Measurements from ENCODE around the gene PAFAH1B1.
"Not testable (repeated sequence)": the region's sequence is repeated elsewhere in the genome, so short reads cannot be mapped to it uniquely, and the experiment has no call there.

The PAFAH1B1 gene

GRCh38 chr17:2594722-2595599, 1.5 kb downstream of the PAFAH1B1 start:
- peak; percentile 4 for DNase-seq (ENCODE audit: low read depth)

- DNase-seq (ENCODE audit: low read depth), result no peak
Observed at GRCh38 chr17:2595716-2596115, 2.3 kb downstream of the PAFAH1B1 start.

- DNase-seq (ENCODE audit: low read depth), result no peak
Observed at GRCh38 chr17:2598166-2598565, 4.7 kb downstream of the PAFAH1B1 start.

DNA sequence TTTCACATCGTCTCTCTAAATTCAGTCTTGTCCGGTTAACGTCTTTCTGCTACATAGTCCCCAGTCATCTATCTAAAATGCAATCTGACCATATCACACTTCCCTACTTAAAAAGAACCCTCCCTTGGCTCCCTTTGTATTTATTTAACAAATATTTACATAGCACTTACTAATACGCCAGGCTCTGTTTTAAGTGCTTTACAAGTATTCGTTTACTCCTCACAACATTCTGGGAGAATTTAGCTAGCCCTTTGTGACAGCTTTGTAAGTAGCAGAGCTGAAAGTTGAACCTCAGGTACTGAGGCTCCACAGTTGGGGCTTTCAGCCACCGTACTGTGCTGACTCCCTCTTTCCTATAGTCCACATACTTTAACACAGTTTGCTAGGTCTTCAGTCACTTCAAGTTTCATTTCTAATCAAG, 9.2 kb downstream of the PAFAH1B1 start:
- DNase-seq (ENCODE audit: low read depth), result no peak

DNA sequence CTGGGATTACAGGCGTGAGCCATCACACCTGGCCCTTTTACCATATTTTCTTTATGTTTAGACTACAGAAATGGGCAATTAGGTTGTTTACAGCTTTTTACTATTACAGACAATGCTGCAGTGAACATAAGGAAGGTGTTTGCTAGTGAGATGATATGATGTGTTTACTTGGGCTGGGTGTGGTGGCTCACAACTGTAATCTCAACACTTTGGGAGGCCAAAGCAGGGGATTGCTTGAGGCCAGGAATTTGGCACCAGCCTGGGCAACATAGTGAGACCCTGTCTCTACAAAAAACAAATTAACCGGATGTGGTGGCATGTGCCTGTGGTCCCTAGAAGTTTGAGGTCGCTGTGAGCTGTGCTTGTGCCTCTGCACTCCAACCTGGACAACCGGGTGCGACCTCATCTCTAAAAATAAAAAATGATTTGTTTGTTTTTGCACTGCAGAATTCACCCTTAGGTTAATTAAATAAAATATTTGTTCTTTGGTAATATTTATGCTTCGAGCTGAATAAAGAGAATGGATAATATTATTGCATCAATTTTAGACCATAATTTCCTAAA, 15.0 kb downstream of the PAFAH1B1 start:
- no peak for DNase-seq (ENCODE audit: low read depth)

GRCh38 chr17:2609091-2609490, 15.6 kb downstream of the PAFAH1B1 start:
- DNase-seq (ENCODE audit: low read depth), result no peak

- DNase-seq (ENCODE audit: low read depth), result no peak
Observed at GRCh38 chr17:2610195-2611175, 17.0 kb downstream of the PAFAH1B1 start.

DNA sequence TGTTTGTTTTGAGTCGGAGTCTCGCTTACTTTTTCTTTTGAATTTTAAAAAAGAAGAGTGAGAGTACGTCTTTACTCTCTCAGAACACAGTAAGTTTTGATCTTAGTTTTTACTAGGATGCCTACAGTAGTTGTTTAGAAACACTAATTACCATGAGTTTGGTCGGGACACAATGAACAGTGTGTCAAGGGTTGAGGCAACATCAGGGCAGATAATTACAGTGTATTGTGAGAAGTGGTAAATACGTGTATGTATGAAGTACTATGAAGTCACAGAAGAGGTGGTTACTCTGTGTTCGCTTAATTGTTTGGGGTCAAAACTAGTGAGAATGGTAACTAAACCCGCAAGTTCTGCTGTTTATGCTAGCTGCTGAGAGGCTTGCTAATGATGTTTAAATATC, 18.2 kb downstream of the PAFAH1B1 start:
- no peak for DNase-seq (ENCODE audit: low read depth)

DNA sequence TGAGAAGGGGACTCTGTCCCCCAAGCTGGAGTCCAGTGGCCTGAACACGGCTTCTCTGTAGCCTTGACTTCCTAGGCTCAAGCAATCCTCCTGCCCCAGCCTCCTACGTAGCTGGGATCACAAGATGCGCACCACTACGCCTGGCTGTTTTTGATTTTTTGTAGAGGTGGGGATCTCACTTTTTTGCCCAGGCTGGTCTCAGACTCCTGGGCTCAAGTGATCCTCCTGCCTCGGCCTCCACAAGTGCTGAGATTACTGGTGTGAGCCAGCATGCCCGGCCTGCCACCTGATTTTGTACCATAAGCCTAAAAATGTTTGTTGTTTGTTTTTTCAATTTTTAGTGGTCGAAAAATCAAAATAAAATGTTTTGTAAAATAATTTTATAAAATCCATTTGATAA, 19.2 kb downstream of the PAFAH1B1 start:
- DNase-seq (ENCODE audit: low read depth), result no peak

DNA sequence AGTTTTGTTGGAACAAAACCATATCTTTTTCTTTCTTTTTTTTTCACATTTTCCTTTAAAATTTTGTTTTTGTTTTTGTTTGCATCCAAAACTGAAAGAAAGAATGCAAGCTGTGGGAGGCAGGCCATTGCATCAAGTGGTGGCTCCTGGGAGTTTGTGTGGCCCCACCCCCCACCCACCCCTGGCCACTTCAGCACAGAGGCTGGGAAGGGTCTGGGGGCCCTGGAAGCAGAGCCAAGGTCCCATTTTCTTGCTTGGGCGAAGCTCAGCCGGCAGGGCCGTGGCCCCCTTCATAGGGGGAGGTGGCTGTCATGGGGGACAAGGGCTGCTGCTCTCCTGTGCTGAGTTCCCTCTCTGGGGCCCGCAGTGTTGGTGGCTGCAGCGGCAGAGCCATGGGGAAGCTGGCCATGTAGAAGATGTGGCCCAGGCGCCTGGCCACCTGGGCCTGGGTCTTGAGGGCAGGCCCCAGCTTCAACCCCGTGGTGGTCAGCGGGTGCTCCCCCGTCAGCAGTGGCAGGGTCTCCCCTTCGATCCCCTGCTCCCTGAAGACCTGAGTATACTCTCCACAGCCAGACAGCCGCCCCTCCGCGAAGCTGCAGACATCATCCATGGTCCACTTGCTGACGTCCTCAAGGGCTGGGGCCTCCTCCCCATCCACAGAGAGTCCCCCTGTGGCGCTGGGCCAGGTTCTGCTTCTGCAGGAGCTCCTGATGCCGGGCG, 19.8 kb downstream of the PAFAH1B1 start:
- DNase-seq (ENCODE audit: low read depth), result no peak

GRCh38 chr17:2615882-2616281, 22.4 kb downstream of the PAFAH1B1 start:
- DNase-seq (ENCODE audit: low read depth), result no peak

GRCh38 chr17:2621241-2621640, 27.8 kb downstream of the PAFAH1B1 start:
- no peak for DNase-seq (ENCODE audit: low read depth)

GRCh38 chr17:2621951-2622405, 28.5 kb downstream of the PAFAH1B1 start:
- DNase-seq (ENCODE audit: low read depth), result not testable (repeated sequence)

GRCh38 chr17:2622721-2623301, 29.4 kb downstream of the PAFAH1B1 start:
- not testable (repeated sequence) for DNase-seq (ENCODE audit: low read depth)

- no peak for DNase-seq (ENCODE audit: low read depth)
Observed at GRCh38 chr17:2624292-2624731, 30.9 kb downstream of the PAFAH1B1 start.

GRCh38 chr17:2626626-2627219, 33.3 kb downstream of the PAFAH1B1 start:
- not testable (repeated sequence) for DNase-seq (ENCODE audit: low read depth)

- not testable (repeated sequence) for DNase-seq (ENCODE audit: low read depth)
Observed at GRCh38 chr17:2628922-2629321, 35.5 kb downstream of the PAFAH1B1 start.

- no peak for DNase-seq (ENCODE audit: low read depth)
Observed at GRCh38 chr17:2631211-2631610, 37.8 kb downstream of the PAFAH1B1 start.

- DNase-seq (ENCODE audit: low read depth), result no peak
Observed at GRCh38 chr17:2634361-2634960, 41.0 kb downstream of the PAFAH1B1 start.

DNA sequence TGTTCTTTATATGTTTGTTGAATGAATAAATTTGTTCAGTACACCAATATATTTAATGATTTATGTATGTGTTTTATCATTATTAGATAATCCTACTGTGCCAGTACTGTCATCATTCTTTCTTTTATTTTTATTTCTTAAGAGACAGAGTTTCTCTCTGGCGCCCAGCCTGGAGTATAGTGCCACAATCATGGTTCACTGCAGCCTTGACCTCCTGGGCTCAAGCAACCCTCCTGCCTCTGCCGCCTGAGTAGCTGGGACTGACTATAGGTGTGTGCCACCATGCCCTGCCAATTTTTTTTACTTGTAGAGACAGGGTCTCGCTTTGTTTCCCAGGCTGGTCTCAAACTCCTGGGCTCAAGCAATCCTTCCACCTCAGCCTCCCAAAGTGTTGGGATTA, 41.8 kb downstream of the PAFAH1B1 start:
- DNase-seq (ENCODE audit: low read depth), result no peak
